Measurements from ENCODE around the gene GRIA4.

GRIA4 gene

DNA sequence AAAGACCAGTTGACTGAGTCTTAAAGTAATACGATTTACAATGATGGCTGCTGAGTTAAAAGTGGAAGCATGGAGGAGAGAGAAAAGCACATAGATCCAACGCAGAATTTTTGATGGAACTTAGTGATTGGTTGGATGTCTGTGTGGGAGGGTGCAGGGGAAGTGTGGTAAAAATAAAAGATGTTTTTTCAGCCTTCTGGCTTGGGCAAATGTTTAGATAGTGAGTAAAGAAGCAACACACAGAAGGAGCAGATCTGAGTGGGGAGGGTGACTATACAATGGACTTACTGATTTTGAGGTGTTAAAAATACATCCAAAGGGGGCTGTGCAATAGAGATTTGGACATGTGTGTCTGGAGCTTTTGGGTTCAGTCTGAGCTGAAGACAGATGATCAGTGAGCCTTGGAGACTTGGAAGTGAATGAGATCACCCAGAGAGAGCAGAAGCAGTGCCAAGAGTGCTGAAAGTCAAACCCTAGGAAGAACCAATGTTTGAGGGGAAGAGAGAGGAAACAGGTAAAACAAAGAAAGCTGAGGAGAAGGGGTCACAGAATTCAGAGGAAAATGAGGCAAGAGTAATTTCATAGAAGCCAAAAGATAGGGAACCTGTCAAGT lies 8.6 kb downstream of the GRIA4 start:
- TF ChIP-seq, protein P1, sequence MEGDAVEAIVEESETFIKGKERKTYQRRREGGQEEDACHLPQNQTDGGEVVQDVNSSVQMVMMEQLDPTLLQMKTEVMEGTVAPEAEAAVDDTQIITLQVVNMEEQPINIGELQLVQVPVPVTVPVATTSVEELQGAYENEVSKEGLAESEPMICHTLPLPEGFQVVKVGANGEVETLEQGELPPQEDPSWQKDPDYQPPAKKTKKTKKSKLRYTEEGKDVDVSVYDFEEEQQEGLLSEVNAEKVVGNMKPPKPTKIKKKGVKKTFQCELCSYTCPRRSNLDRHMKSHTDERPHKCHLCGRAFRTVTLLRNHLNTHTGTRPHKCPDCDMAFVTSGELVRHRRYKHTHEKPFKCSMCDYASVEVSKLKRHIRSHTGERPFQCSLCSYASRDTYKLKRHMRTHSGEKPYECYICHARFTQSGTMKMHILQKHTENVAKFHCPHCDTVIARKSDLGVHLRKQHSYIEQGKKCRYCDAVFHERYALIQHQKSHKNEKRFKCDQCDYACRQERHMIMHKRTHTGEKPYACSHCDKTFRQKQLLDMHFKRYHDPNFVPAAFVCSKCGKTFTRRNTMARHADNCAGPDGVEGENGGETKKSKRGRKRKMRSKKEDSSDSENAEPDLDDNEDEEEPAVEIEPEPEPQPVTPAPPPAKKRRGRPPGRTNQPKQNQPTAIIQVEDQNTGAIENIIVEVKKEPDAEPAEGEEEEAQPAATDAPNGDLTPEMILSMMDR (IDR thresholded peaks at IDR 0.05; ENCODE audit: low read depth, low read length), result no peak
- no peak for TF ChIP-seq POLR2A (IDR thresholded peaks at IDR 0.05; ENCODE audit: extremely low read depth, insufficient read length)
- TF ChIP-seq MYC (IDR thresholded peaks at IDR 0.05; ENCODE audit: low read depth, low read length), result no peak
- TF ChIP-seq, protein P2, sequence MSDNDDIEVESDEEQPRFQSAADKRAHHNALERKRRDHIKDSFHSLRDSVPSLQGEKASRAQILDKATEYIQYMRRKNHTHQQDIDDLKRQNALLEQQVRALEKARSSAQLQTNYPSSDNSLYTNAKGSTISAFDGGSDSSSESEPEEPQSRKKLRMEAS (IDR thresholded peaks at IDR 0.05; ENCODE audit: low read depth, low read length), result no peak
- no peak overlapping the region for H3K4me3 ChIP-seq (ENCODE audit: low read depth, low read length)
- DNase-seq (ENCODE audit: low read depth), result no peak

DNA sequence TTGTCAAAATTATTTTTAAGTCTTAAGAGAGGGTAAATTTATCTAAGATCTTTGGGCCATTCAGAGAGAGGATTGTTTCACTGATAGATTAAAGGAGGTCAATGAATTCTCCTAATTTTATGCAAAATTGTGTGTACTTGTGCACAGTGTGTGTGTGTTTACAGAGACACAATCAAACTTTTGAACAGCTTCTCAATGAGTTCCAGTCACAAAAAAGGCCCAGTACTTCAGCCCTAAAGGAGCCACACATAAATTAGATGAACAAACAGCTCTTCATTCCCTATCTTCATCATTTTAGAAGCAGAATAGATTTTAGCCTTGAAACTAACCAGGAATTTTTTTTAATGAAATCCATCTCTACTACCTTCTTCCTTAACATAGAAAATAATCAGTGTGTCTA lies 9.7 kb downstream of the GRIA4 start:
- TF ChIP-seq POLR2A (IDR thresholded peaks at IDR 0.05; ENCODE audit: extremely low read depth, insufficient read length) (no peak), MYC (IDR thresholded peaks at IDR 0.05; ENCODE audit: low read depth, low read length) (no peak)
- TF ChIP-seq, protein P1 (IDR thresholded peaks at IDR 0.05; ENCODE audit: low read depth, low read length), result no peak
- TF ChIP-seq, protein P2 (IDR thresholded peaks at IDR 0.05; ENCODE audit: low read depth, low read length), result no peak
- no peak overlapping the region for H3K4me3 ChIP-seq (ENCODE audit: low read depth, low read length)
- no peak for DNase-seq (ENCODE audit: low read depth)

DNA sequence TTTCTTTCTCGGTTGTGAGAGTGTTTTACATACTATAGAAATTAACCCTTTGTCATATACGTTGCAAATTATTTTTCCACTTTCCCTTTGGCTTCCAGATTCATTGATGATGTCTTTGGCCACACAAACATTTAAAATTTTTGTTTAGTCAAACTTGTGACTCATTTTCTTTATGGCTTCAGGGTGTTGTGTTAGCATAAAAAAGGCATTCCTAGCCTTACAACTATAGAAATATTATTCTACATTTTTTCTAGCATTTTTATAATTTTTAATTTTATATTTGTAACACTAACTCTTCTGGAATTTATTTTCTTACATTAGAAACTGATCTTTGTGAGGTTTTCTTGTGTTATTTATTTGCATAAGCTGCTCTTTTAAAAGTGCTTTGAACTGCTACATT lies 12.1 kb downstream of the GRIA4 start:
- no peak for DNase-seq (ENCODE audit: low read depth)
- no peak overlapping the region for H3K4me3 ChIP-seq (ENCODE audit: low read depth, low read length)
- TF ChIP-seq POLR2A (IDR thresholded peaks at IDR 0.05; ENCODE audit: extremely low read depth, insufficient read length) (no peak), MYC (IDR thresholded peaks at IDR 0.05; ENCODE audit: low read depth, low read length) (no peak)
- TF ChIP-seq, protein P1 (IDR thresholded peaks at IDR 0.05; ENCODE audit: low read depth, low read length), result no peak
- TF ChIP-seq, protein P2 (IDR thresholded peaks at IDR 0.05; ENCODE audit: low read depth, low read length), result no peak

DNA sequence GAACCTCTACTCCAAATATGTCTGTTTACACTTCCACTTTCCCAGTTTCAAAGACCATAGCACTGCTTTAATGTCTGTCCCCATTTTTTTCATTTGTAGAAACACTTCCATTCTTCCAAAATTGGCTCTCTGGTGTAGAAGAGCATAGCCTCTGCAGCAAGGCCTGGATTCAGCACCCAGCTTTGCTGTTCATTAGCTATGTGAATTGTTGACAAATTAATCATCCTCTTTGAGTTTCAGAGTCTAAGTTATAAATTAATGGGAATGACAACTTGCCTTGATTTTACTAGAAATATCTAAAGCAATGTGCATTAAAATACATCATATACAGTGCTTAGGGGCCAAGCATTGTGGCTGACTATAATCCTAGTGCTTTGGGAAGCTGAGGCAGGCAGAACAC lies 22.4 kb downstream of the GRIA4 start:
- H3K4me3 ChIP-seq (ENCODE audit: low read depth, low read length), result no peak overlapping the region
- no peak for DNase-seq (ENCODE audit: low read depth)
- no peak for TF ChIP-seq MYC (IDR thresholded peaks at IDR 0.05; ENCODE audit: low read depth, low read length)
- no peak for TF ChIP-seq POLR2A (IDR thresholded peaks at IDR 0.05; ENCODE audit: extremely low read depth, insufficient read length)
- TF ChIP-seq, protein P1 (IDR thresholded peaks at IDR 0.05; ENCODE audit: low read depth, low read length), result no peak
- TF ChIP-seq, protein P2 (IDR thresholded peaks at IDR 0.05; ENCODE audit: low read depth, low read length), result no peak

DNA sequence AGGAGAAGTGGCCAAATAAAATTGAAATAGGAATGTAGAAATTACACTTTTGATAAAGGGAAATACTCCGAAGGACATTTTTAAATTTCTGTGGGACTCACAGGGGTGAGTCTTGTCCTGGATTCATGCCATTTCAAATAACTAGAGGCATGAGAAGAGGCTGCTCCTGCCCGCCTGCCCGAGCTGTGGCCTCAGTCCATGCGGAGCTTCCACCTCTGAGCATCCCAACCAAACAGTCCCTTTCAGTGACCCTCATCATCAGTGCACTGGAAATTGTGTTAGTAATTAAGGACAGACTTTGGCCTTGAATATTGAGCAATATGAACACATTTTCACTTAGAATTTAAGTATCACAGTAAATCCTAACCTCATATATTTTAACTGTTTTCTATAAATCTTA lies 25.6 kb downstream of the GRIA4 start:
- TF ChIP-seq POLR2A (IDR thresholded peaks at IDR 0.05; ENCODE audit: extremely low read depth, insufficient read length) (no peak), MYC (IDR thresholded peaks at IDR 0.05; ENCODE audit: low read depth, low read length) (no peak)
- TF ChIP-seq, protein P1 (IDR thresholded peaks at IDR 0.05; ENCODE audit: low read depth, low read length), result no peak
- TF ChIP-seq, protein P2 (IDR thresholded peaks at IDR 0.05; ENCODE audit: low read depth, low read length), result no peak
- H3K4me3 ChIP-seq (ENCODE audit: low read depth, low read length), result no peak overlapping the region
- no peak for DNase-seq (ENCODE audit: low read depth)

Data from NB4 (cell line).